ENCODE results near the gene DHPS. TPM values are rescaled to one million over a fixed set of nuclear protein-coding genes. Genes with fewer than 3 reads are reported as not detected.

The DHPS gene
- total and polyA plus RNA-seq, 2 of the 4 experiments (the other 2 are of a cell fraction): 82.8 to 85.0 TPM

- TF ChIP-seq CHD1 (IDR thresholded peaks at IDR 0.05; ENCODE audit: low read depth, low read length): 0 out of 2 replicates have a peak, but pooled peaks have one; percentile 33
- no peak for TF ChIP-seq FOS (IDR thresholded peaks at IDR 0.05; ENCODE audit: low read depth, low read length)
- no peak for TF ChIP-seq RFX5 (IDR thresholded peaks at IDR 0.05; ENCODE audit: low read depth, low read length)
- TF ChIP-seq SMC3 (IDR thresholded peaks at IDR 0.05; ENCODE audit: low read depth, low read length): no peak
These were observed 12.2 kb downstream of the DHPS start (continued) for GRCh38 chr19:12669270-12670158.

- Histone ChIP-seq H2AFZ (replicated peaks; ENCODE audit: low read length, poor library complexity) (peak overlapping the region; percentile 95), H2BK20ac (ENCODE audit: low read depth, low read length) (no peak overlapping the region), H3K27ac (ENCODE audit: insufficient read depth, low read length) (peak overlapping the region; percentile 79), H3K9me1 (ENCODE audit: insufficient read depth, low read length) (0 out of 2 replicates have a peak, but pooled peaks cover 13% of the 10 kb centered on the region), H3K14ac (replicated peaks; ENCODE audit: low read depth, low read length) (peak overlapping the region; percentile 65), H4K5ac (ENCODE audit: low read depth, low read length) (peak overlapping the region; percentile 29), H2AK5ac (ENCODE audit: low read depth, low read length) (peak overlapping the region; percentile 84), H3K4me2 (ENCODE audit: low read depth, low read length) (peak overlapping the region; percentile 97), H3K9ac (ENCODE audit: low read depth, low read length) (peak overlapping the region; percentile 81), H3K4ac (ENCODE audit: low read depth, low read length) (peak overlapping the region; percentile 84), H3K27me3 (ENCODE audit: control insufficient read depth, insufficient read depth, low read length) (no peaks in the 10 kb centered on the region), H4K8ac (ENCODE audit: low read depth in 2 of 2, low read length in 2 of 2) (peak overlapping the region; percentile 72 to 91), H2AK9ac (replicated peaks; ENCODE audit: low read depth, low read length, poor library complexity) (peak overlapping the region; percentile 98), H2BK5ac (ENCODE audit: low read depth, low read length, poor library complexity, severe bottlenecking) (peak overlapping the region; percentile 54), H4K91ac (ENCODE audit: insufficient read depth, low read depth, low read length) (peak overlapping the region; percentile 67), H3K18ac (ENCODE audit: low read depth, low read length) (0 out of 2 replicates have a peak overlapping the region, but pooled peaks have one; percentile 2), H3K9me3 (ENCODE audit: control insufficient read depth, insufficient read depth, low read length) (no peaks in the 10 kb centered on the region), H3K4me1 (ENCODE audit: control insufficient read depth, insufficient read depth, low read length) (peaks cover 15% of the 10 kb centered on the region), H4K20me1 (ENCODE audit: insufficient read depth, low read length) (no peaks in the 10 kb centered on the region), H2BK120ac (ENCODE audit: low read depth, low read length) (no peak overlapping the region), H3K36me3 (ENCODE audit: control insufficient read depth, insufficient read depth, low read length) (peaks cover 12% of the 10 kb centered on the region), H3K79me1 (ENCODE audit: low read depth in 1 of 2, low read length in 2 of 2) (peaks cover 38 to 71% of the 10 kb centered on the region in 2 experiments), H3K23ac (ENCODE audit: low read depth, low read length) (peak overlapping the region; percentile 22; the same call in 1 of the 2 replicates), H3K56ac (ENCODE audit: extremely low read depth, insufficient read depth, low read length) (peak overlapping the region; percentile 97), H3K4me3 (ENCODE audit: insufficient read depth, low read depth, low read length) (peak overlapping the region; percentile 58), H2BK15ac (ENCODE audit: low read depth, low read length) (no peak overlapping the region)
- in situ Hi-C loops (cut with MboI; ENCODE audit: low sequenced_read_pairs): no loop called here
- 0% methylated on average over 18 of the region's 24 CpGs; no CpG with 5 or more reads in 1 of the 2 experiments for WGBS, 2 experiments (ENCODE audit: extremely low coverage in 2 of 2, insufficient read length in 1 of 2)
- dilution Hi-C loops (cut with HindIII; ENCODE audit: low sequenced_read_pairs, unreplicated experiment): no loop called here
- BruUV-seq (replicated peaks): no TSS peak
- DNase-seq (peak; percentile 65), ATAC-seq (ENCODE audit: low read depth) (peak; percentile 40)
- ChIA-PET CTCF (no interaction called here), POLR2A (ENCODE audit: unreplicated experiment) (no interaction called here)
- intact Hi-C loops (cut with micrococcal nuclease): loop anchor here (1.0 kb wide), 1 partner anchor 59 kb away; the partner anchor contains the start of genes ZNF490 and ZNF791
- TF ChIP-seq SMC3 (IDR thresholded peaks at IDR 0.05; ENCODE audit: low read depth, low read length) (no peak), RAD21 (IDR thresholded peaks at IDR 0.05; ENCODE audit: low read length) (no peak), RFX5 (IDR thresholded peaks at IDR 0.05; ENCODE audit: low read depth, low read length) (no peak), MAFK (IDR thresholded peaks at IDR 0.05; ENCODE audit: low read depth, low read length) (no peak), MAZ (IDR thresholded peaks at IDR 0.05; ENCODE audit: borderline replicate concordance, low read depth, low read length) (no peak), MXI1 (IDR thresholded peaks at IDR 0.05; ENCODE audit: borderline replicate concordance, low read depth, low read length) (no peak), CEBPB (IDR thresholded peaks at IDR 0.05; ENCODE audit: low read depth, low read length) (no peak), BHLHE40 (IDR thresholded peaks at IDR 0.05; ENCODE audit: low read depth, low read length) (no peak), ELK1 (IDR thresholded peaks at IDR 0.05; ENCODE audit: borderline replicate concordance, low read depth, low read length) (no peak), POLR2A (IDR thresholded peaks at IDR 0.05; ENCODE audit: low read depth, low read length) (no peak), RCOR1 (IDR thresholded peaks at IDR 0.05; ENCODE audit: insufficient replicate concordance, low read length) (no peak), NFE2L2 (IDR thresholded peaks at IDR 0.05; ENCODE audit: low read depth, low read length) (no peak), CHD1 (IDR thresholded peaks at IDR 0.05; ENCODE audit: low read depth, low read length) (no peak)
These were observed 12.8 kb downstream of the DHPS start for GRCh38 chr19:12668932-12669269.
